Measurements from ENCODE around the gene PBXIP1. TPM values are rescaled to one million over a fixed set of nuclear protein-coding genes. Genes with fewer than 3 reads are reported as not detected.

PBXIP1 gene
- total RNA-seq, 1 donor from 2014 or later: 92.6 TPM

GRCh38 chr1:154901591-154901990, 54.3 kb downstream of the PBXIP1 start:
- Mint-ChIP-seq H3K4me3 (ENCODE audit: unreplicated experiment) (no peak overlapping the region), H3K4me1 (ENCODE audit: unreplicated experiment) (no peaks in the 10 kb centered on the region), H3K27ac (ENCODE audit: unreplicated experiment) (no peak overlapping the region), H3K9me3 (ENCODE audit: unreplicated experiment) (no peaks in the 10 kb centered on the region), H3K36me3 (ENCODE audit: unreplicated experiment) (no peaks in the 10 kb centered on the region), H3K27me3 (ENCODE audit: unreplicated experiment) (peaks cover 10% of the 10 kb centered on the region)
- no peak for DNase-seq (ENCODE audit: extremely low spot score, unreplicated experiment)
- no peak for TF ChIP-seq CTCF (IDR thresholded peaks at IDR 0.05)

GRCh38 chr1:154899041-154899440, 56.9 kb downstream of the PBXIP1 start:
- no peak for DNase-seq (ENCODE audit: extremely low spot score, unreplicated experiment)
- no peak overlapping the region for H3K4me3 Mint-ChIP-seq (ENCODE audit: unreplicated experiment)
- no peak overlapping the region for H3K27ac Mint-ChIP-seq (ENCODE audit: unreplicated experiment)
- peaks cover 31% of the 10 kb centered on the region for H3K27me3 Mint-ChIP-seq (ENCODE audit: unreplicated experiment)
- no peaks in the 10 kb centered on the region for H3K9me3 Mint-ChIP-seq (ENCODE audit: unreplicated experiment)
- no peak for TF ChIP-seq CTCF (IDR thresholded peaks at IDR 0.05)
- no peaks in the 10 kb centered on the region for H3K4me1 Mint-ChIP-seq (ENCODE audit: unreplicated experiment)
- no peaks in the 10 kb centered on the region for H3K36me3 Mint-ChIP-seq (ENCODE audit: unreplicated experiment)

GRCh38 chr1:154896771-154897286, 59.1 kb downstream of the PBXIP1 start:
- H3K9me3 Mint-ChIP-seq (ENCODE audit: unreplicated experiment): peaks cover 4% of the 10 kb centered on the region
- H3K27me3 Mint-ChIP-seq (ENCODE audit: unreplicated experiment): peaks cover 46% of the 10 kb centered on the region
- H3K4me3 Mint-ChIP-seq (ENCODE audit: unreplicated experiment): no peak overlapping the region
- H3K36me3 Mint-ChIP-seq (ENCODE audit: unreplicated experiment): no peaks in the 10 kb centered on the region
- no peak overlapping the region for H3K27ac Mint-ChIP-seq (ENCODE audit: unreplicated experiment)
- no peak for TF ChIP-seq CTCF (IDR thresholded peaks at IDR 0.05)
- DNase-seq (ENCODE audit: extremely low spot score, unreplicated experiment): no peak
- H3K4me1 Mint-ChIP-seq (ENCODE audit: unreplicated experiment): no peaks in the 10 kb centered on the region

- Mint-ChIP-seq H3K9me3 (ENCODE audit: unreplicated experiment) (peaks cover 4% of the 10 kb centered on the region), H3K27me3 (ENCODE audit: unreplicated experiment) (peaks cover 51% of the 10 kb centered on the region), H3K4me1 (ENCODE audit: unreplicated experiment) (no peaks in the 10 kb centered on the region), H3K4me3 (ENCODE audit: unreplicated experiment) (no peak overlapping the region), H3K36me3 (ENCODE audit: unreplicated experiment) (no peaks in the 10 kb centered on the region), H3K27ac (ENCODE audit: unreplicated experiment) (no peak overlapping the region)
- no peak for DNase-seq (ENCODE audit: extremely low spot score, unreplicated experiment)
- TF ChIP-seq CTCF (IDR thresholded peaks at IDR 0.05): no peak
These were observed 60.1 kb downstream of the PBXIP1 start for GRCh38 chr1:154895798-154896197.

Small RNAs within 50 kb of the gene (microRNA-seq; reads per million reads assigned to microRNA genes)
- gene MIR4258 (ENCODE audit: unreplicated experiment): not detected

Other genes starting within 250 kb of the PBXIP1 start
- 0.16 and 0.29 TPM in 2 replicates for gene KCNN3, start 85.8 kb downstream of the PBXIP1 start, total RNA-seq
- 29.5 and 34.5 TPM in 2 replicates for gene PMVK, start 19.4 kb downstream of the PBXIP1 start, total RNA-seq
- 29.2 and 30.4 TPM in 2 replicates for gene PYGO2, start 5.7 kb upstream of the PBXIP1 start, total RNA-seq
- gene SHC1, start 14.6 kb upstream of the PBXIP1 start, total RNA-seq: 219 and 239 TPM in 2 replicates
- 38.5 and 39.6 TPM in 2 replicates for gene CKS1B, start 18.6 kb upstream of the PBXIP1 start, total RNA-seq
- gene FLAD1, start 27.2 kb upstream of the PBXIP1 start, total RNA-seq: 30.2 and 31.2 TPM in 2 replicates
- gene LENEP, start 37.5 kb upstream of the PBXIP1 start, total RNA-seq: not detected in 2 replicates
- 34.4 and 37.8 TPM in 2 replicates for gene ZBTB7B, start 46.7 kb upstream of the PBXIP1 start, total RNA-seq
- gene DCST2, start 77.7 kb upstream of the PBXIP1 start, total RNA-seq: 0.75 and 1.0 TPM in 2 replicates
- gene DCST1, start 77.7 kb upstream of the PBXIP1 start, total RNA-seq: not detected in 2 replicates
- 88.4 and 89.4 TPM in 2 replicates for gene ADAM15, start 95.2 kb upstream of the PBXIP1 start, total RNA-seq
- 10.1 and 12.4 TPM in 2 replicates for gene EFNA4, start 107.6 kb upstream of the PBXIP1 start, total RNA-seq
- 2.1 and 2.9 TPM in 2 replicates for gene EFNA3, start 122.7 kb upstream of the PBXIP1 start, total RNA-seq
- 29.3 and 31.3 TPM in 2 replicates for gene EFNA1, start 171.8 kb upstream of the PBXIP1 start, total RNA-seq
- gene SLC50A1, start 179.8 kb upstream of the PBXIP1 start, total RNA-seq: 26.5 and 26.6 TPM in 2 replicates
- gene DPM3, start 184.4 kb upstream of the PBXIP1 start, total RNA-seq: 61.3 and 64.4 TPM in 2 replicates
- 190 and 201 TPM in 2 replicates for gene KRTCAP2, start 217.2 kb upstream of the PBXIP1 start, total RNA-seq
- 6.1 and 7.7 TPM in 2 replicates for gene TRIM46, start 217.8 kb upstream of the PBXIP1 start, total RNA-seq